GM04504 (cell line): ENCODE data around the gene TM4SF1.

ENCODE experiments used
- DNase-seq: peaks from one replicate; pipeline ENCODE4 v3.0.0-alpha.2; 2012; ENCODE audit warnings: low read depth

Gene TM4SF1

GRCh38 chr3:149377408-149378364, at the start of gene TM4SF1:
Gene TM4SF1 (minus strand): TSS chr3:149377649. CDS start chr3:149377547, 102 bp downstream.
- no peak for DNase-seq

GRCh38 chr3:149426325-149426724, 48.9 kb upstream of the TM4SF1 start:
- DNase-seq = no peak

- DNase-seq = no peak
Observed at GRCh38 chr3:149424918-149425317, 47.5 kb upstream of the TM4SF1 start.

GRCh38 chr3:149421764-149422163, 44.3 kb upstream of the TM4SF1 start:
- DNase-seq = no peak

GRCh38 chr3:149419816-149420215, 42.4 kb upstream of the TM4SF1 start:
- no peak for DNase-seq

- DNase-seq = no peak
Observed at GRCh38 chr3:149417727-149418126, 40.3 kb upstream of the TM4SF1 start.

GRCh38 chr3:149417174-149417573, 39.7 kb upstream of the TM4SF1 start:
- no peak for DNase-seq

DNA sequence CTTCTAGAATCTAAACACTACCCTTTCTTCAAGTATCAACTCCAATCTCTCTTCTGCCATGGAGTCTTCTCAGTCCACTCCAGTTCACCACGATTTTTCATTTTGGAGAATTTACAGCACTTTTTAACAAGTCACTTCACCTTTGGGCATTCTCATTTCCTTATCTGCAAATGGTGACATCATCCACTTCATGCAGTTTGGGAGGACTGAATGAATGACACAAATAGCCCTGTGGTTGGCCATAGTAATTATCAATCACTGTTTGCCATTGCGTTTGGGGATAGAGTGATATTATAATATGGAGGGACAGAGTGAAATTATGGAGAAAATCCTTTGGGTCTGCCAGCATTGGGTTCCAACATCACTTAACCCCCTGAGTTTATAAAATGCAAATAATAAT, 38.0 kb upstream of the TM4SF1 start:
- DNase-seq = no peak

DNA sequence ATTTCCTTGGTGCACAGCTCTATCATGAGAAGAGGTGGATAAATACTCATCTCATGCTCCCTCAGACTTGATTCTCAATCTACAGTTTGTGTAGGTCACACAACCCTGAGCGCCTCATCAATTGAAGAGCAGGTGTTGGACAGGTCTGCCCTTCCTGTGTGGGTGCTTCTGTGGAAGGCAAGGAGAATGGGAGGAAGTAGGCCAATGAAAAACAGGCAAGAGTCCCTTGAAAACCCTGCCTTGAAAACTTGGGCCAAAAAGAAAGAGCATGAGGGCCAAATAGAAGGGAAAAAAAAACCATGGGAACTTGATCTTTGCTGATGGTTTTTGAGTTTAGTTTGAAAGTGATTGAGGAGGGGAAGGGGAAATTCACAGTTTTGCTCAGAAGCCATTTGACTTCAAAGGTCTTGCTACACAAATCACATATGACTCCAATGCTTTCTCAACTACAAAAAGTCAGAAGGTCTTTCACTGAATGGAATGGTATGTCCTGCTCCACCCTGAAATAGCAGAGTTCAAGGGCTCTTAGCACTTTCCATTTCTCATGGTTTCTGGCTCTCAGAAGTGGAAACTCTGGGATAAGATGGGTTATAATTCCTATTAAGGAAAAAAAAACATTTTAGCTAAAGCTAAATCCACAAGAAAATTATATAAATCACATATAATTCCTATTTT, 37.2 kb upstream of the TM4SF1 start:
- DNase-seq = no peak

DNA sequence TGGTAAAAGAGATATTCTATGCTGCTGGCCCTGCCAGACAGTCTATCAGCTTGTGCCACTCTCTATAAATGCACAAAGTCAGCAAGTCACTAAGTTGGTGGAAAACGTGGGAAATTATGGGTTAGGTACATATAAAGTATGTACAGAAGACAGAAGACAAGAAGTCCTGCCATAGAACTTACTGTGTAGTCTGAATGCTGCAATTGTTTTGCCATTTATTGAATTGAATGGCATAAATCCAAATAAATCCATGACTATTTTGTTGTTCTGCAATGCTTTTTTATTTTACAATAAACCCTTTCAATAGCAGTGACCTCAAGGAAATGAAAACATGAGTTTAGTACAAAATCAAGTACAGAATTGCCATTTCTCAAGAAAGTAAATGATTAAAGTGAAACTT, 34.1 kb upstream of the TM4SF1 start:
- no peak for DNase-seq

DNA sequence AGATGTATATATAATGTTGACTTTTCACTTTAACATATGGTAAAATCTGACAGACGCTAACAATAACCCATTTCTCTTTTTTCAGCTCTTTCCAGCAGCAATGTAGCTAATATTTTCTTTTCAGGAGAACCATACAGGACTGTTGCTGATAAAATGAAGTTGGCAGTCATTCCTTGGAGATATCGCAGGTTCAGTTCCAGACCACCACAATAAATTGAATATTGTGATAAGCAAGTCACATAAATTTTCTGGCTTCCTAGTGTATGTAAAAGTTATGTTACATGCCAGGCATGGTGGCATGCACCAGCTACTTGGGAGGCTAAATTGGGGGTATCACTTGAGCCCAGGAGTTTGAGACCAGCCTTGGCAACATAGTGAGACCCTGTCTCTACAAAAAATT, 31.9 kb upstream of the TM4SF1 start:
- DNase-seq = no peak

DNA sequence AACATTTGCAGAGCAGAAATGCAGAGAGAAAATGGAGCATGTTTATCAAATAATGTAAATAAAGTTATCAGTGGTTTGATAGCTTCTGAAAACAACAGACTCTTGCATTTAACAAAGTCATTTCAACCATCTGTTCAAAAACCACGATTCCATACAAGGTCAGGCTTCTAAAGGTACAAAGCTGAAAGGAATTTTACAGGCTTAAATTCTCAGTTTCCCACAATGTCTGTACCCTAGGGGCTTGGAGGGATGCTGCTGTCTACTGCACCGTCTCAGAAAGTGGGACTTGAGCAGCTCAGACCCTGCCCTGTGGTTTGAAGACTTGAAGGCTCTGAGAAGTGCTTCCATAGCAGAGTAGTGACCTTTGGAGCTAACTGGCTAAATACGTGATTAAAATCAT, 30.4 kb upstream of the TM4SF1 start:
- no peak for DNase-seq

DNA sequence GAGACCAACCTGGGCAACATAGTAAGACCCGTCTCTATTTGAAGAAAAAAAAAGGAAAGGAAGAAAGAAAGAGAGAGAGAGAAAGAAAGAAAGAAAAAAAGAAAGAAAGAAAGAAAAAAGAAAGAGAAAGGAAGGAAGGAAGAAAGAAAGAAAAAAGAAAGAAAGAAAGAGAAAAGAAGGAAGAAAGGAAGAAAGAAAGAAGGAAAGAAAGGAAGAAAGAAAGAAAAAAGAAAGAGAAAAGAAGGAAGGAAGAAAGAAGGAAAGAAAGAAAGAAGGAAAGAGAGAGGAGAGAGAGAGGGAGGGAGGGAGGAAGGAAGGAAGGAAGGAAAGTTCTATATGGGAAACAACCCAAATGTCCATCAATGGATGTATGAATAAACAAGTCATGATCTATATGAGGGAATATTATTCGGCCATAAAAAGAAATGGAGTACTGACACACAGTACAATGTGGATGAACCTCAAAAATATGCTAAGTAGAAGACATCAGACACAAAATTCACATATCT, 28.8 kb upstream of the TM4SF1 start:
- DNase-seq = no peak

- DNase-seq = no peak
Observed at GRCh38 chr3:149403443-149403842, 26.0 kb upstream of the TM4SF1 start.

DNA sequence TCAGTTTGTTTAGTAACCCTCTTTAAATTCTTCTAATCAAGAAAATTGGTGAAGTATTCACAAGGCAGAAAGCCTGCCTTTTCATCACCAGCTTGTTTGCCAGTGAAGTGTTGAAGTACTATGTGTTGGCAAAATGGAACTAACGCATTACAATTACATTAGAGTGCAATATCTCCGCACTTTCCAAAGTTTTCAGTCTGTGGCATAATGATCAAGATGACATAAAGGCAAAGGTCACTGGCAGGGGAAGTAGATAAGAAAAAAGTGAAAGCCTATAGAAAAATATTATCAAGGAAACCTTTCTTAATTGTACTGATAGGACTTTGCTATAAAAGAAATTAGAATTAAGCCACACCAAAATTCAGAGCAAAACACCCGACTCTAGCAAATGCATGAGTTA, 25.0 kb upstream of the TM4SF1 start:
- DNase-seq = no peak

DNA sequence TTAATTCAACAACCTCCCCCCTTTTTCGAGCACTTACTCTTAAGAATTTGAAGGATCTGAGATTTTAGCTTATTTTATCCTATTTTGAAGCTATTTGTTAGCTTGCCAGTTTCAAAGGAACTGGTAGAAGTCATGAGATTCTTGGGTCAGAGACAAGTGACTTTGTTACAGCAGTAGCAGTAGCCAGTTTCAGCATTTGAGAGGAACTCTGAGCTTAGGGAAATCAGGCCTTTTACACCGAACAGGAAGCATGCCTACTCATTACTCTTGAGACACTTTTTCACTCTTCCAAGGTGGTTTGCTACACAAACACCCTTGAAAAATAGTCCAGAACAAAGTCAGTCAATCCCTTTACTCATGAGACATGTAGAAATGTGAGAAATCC, 24.5 kb upstream of the TM4SF1 start:
- DNase-seq = no peak

DNA sequence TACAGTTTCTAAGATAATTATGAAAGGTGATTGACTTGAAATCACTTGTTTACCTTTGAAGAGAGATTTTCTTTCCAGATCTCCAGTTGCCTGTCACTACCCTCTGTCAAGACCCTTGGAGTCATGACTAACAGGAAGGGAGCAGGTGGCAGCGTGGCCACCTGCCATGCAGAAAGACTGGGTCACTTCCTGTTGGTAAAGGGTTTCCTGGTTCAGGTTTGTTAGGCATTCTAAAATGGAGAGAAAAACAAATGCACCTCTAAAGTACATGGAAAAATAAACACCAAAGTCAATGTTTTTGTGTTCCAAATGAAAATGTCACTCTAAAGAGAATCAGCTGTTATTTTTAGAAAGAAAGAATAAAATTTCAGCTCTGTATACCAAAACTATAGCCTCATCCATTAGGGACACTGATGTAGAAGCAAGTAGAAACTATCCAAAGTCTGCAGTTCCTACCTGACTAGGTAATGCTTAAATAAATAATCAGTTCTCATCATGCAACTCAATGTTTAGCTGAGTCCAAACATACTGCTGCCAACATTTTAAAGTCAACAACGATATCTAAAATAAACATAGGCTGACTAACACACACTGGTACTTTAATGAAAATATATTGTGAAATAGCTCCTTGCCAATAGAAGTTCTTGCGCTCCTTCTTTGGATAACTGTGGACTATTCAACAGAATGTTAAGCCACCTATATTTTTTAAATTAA, 23.9 kb upstream of the TM4SF1 start:
- no peak for DNase-seq

DNA sequence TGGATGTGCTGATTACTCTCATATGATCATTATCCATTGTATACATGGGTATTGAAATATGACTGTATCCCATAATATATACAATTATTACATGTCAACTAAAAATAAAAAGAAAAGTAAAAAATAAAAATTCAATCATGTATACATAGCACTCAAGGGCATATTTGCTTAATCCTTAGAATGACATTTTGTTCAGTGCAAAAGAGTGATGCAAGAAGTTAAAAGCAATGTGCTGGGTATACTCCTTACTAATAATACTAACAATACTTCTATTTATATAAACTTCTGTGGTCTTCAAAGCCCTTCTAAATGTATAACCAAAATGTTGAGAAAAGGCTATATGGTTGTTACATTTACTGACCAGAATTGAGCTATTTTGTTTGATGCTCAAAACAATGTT, 23.2 kb upstream of the TM4SF1 start:
- no peak for DNase-seq

DNA sequence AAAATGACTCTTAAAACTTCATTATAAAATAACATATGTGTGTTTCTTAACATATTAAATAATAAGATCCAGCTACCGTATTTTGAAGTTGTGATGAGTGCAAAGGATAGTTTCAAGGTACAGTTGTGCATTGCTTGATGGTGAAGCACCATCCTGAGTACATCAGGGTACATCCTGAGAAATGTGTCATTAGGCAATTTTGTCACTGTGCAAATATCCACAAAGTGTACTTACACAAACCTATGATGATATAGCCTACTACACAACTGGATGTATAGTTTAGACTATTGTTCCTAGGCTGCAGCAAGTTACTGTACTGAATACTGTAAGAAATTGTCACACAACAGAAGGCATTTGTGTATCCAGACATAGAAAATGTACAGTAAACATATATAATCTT, 20.8 kb upstream of the TM4SF1 start:
- no peak for DNase-seq

- no peak for DNase-seq
Observed at GRCh38 chr3:149397528-149397927, 20.1 kb upstream of the TM4SF1 start.

GRCh38 chr3:149396476-149396875, 19.0 kb upstream of the TM4SF1 start:
- DNase-seq = no peak
